ENCODE results near the gene SETBP1.

- TF ChIP-seq CTCF (IDR thresholded peaks at IDR 0.05) (no peak), REST (IDR thresholded peaks at IDR 0.05; ENCODE audit: insufficient read depth in 1 of 2, low read depth in 2 of 2, low read length in 1 of 2) (no peak), POLR2AphosphoS5 (IDR thresholded peaks at IDR 0.05; ENCODE audit: low read depth, low read length) (no peak), SIN3A (IDR thresholded peaks at IDR 0.05; ENCODE audit: borderline replicate concordance, insufficient read depth, low read depth, low read length) (no peak)
These were observed 165.8 kb downstream of the SETBP1 start for GRCh38 chr18:44846450-44846849.
